Endodermal cell (in vitro differentiated cells): Measurements from ENCODE around the gene ZNF584. TPM values are rescaled to one million over a fixed set of nuclear protein-coding genes. Genes with fewer than 3 reads are reported as not detected.

ENCODE experiments used
- DNase-seq: peaks from one replicate; pipeline ENCODE4 v3.0.0-alpha.2; 2017
- H3K27ac ChIP-seq: 2 replicates; pipeline ENCODE4 v1.5.1; 2013; ENCODE audit warnings: mild to moderate bottlenecking, low read depth, low read length, moderate library complexity
- H3K27me3 ChIP-seq: 2 replicates; pipeline ENCODE4 v1.6.1; 2013; ENCODE audit warnings: mild to moderate bottlenecking, low read length, moderate library complexity; ENCODE audit not compliant: insufficient read depth, control insufficient read depth, poor library complexity, severe bottlenecking
- H3K36me3 ChIP-seq: 2 replicates; pipeline ENCODE4 v1.7.0; 2013; ENCODE audit warnings: mild to moderate bottlenecking, low read length, moderate library complexity; ENCODE audit not compliant: control insufficient read depth, insufficient read depth
- H3K4me1 ChIP-seq: one replicate; pipeline ENCODE4 v1.7.0; 2013; ENCODE audit warnings: low read length; ENCODE audit not compliant: control insufficient read depth, insufficient read depth
- H3K4me3 ChIP-seq: 2 replicates; pipeline ENCODE4 v1.5.1; 2013; ENCODE audit warnings: mild to moderate bottlenecking, low read length, moderate library complexity
- H3K9ac ChIP-seq: 2 replicates; pipeline ENCODE4 v1.6.1; 2013; ENCODE audit warnings: mild to moderate bottlenecking, low read length, moderate library complexity; ENCODE audit not compliant: poor library complexity, severe bottlenecking; ENCODE audit errors: extremely low read depth
- H3K9me3 ChIP-seq: 2 replicates; pipeline ENCODE4 v1.6.1; 2013; ENCODE audit warnings: mild to moderate bottlenecking, low read length, moderate library complexity; ENCODE audit not compliant: control insufficient read depth
- H3K27ac Mint-ChIP-seq: 2 replicates; pipeline ENCODE4 v1.8.0; 2020; ENCODE audit warnings: mixed read lengths
- H3K27me3 Mint-ChIP-seq: 2 replicates; pipeline ENCODE4 v1.8.0; 2021; ENCODE audit warnings: mild to moderate bottlenecking, mixed read lengths; ENCODE audit not compliant: insufficient read depth
- H3K36me3 Mint-ChIP-seq: 2 replicates; pipeline ENCODE4 v1.8.0; 2020; ENCODE audit warnings: low read depth, mixed read lengths
- H3K4me1 Mint-ChIP-seq: 2 replicates; pipeline ENCODE4 v1.8.0; 2020; ENCODE audit warnings: mixed read lengths
- H3K4me3 Mint-ChIP-seq: 2 replicates; pipeline ENCODE4 v1.8.0; 2020; ENCODE audit warnings: mild to moderate bottlenecking, moderate library complexity, mixed read lengths
- H3K9me3 Mint-ChIP-seq: 2 replicates; pipeline ENCODE4 v1.8.0; 2020; ENCODE audit warnings: mild to moderate bottlenecking, mixed read lengths
- CTCF ChIP-seq: fragments of 200-600 bp; sonication (generic); conservative IDR thresholded peaks from 2 replicates; pipeline ENCODE4 v1.5.0; 2021; ENCODE audit warnings: antibody characterized with exemption, mild to moderate bottlenecking
- WGBS, 2 experiments: methylation state at CpG; one replicate each; pipeline versions ENCODE4 v1.1.5 to v1.1.7; 2013; ENCODE audit warnings: missing lambda C conversion rate in 2 of 2, mixed read lengths in 1 of 2; ENCODE audit not compliant: insufficient coverage in 1 of 2, insufficient read length in 1 of 2; 5-methylcytosine and 5-hydroxymethylcytosine counted together
- total RNA-seq, 2 donors: library from RNA; stranded (reverse); fragmentation: NEBNext Ultra II Directional in 1 of 2; extraction: Animal tissue kit (Norgen Biotek cat#: 25700) in 1 of 2; gene quantifications; 2 replicates in 1 of 2; 3 replicates in 1 of 2; pipeline ENCODE4 v1.2.1, GENCODE V29; 2021

ZNF584 gene
- total RNA-seq, 2 donors from 2014 or later, result 10.3 to 14.8 TPM

GRCh38 chr19:58406818-58407657 lies 1.4 kb upstream of the ZNF584 start:
- Histone ChIP-seq H3K36me3 (no peaks in the 10 kb centered on the region), H3K27me3 (no peaks in the 10 kb centered on the region), H3K9me3 (no peaks in the 10 kb centered on the region), H3K4me1 (no peaks in the 10 kb centered on the region), H3K4me3 (peak overlapping the region; percentile 95), H3K9ac (peak overlapping the region; percentile 86), H3K27ac (no peak overlapping the region)
- peak overlapping the region; percentile 93 for H3K27ac Mint-ChIP-seq
- peaks cover 8% of the 10 kb centered on the region for H3K27me3 Mint-ChIP-seq
- peaks cover 7% of the 10 kb centered on the region for H3K9me3 Mint-ChIP-seq
- peaks cover 6% of the 10 kb centered on the region for H3K36me3 Mint-ChIP-seq
- 89 to 99% methylated on average over 8 to 10 of the region's 10 CpGs for WGBS, 2 experiments
- peak; percentile 70 for DNase-seq
- H3K4me3 Mint-ChIP-seq, result peak overlapping the region; percentile 77
- TF ChIP-seq CTCF, result peak; percentile 74
- H3K4me1 Mint-ChIP-seq, result peaks cover 17% of the 10 kb centered on the region

- peak overlapping the region; percentile 86 for H3K9ac ChIP-seq
- no peaks in the 10 kb centered on the region for H3K36me3 ChIP-seq
- Mint-ChIP-seq H3K4me3 (peak overlapping the region; percentile 77), H3K27me3 (peaks cover 8% of the 10 kb centered on the region), H3K36me3 (peaks cover 10% of the 10 kb centered on the region), H3K9me3 (peaks cover 7% of the 10 kb centered on the region), H3K4me1 (peaks cover 17% of the 10 kb centered on the region), H3K27ac (peak overlapping the region; percentile 93)
- H3K27ac ChIP-seq, result peak overlapping the region; percentile 44
- 21 to 26% methylated on average over 14 to 22 of the region's 22 CpGs for WGBS, 2 experiments
- H3K9me3 ChIP-seq, result no peaks in the 10 kb centered on the region
- TF ChIP-seq CTCF, result no peak
- no peaks in the 10 kb centered on the region for H3K4me1 ChIP-seq
- no peaks in the 10 kb centered on the region for H3K27me3 ChIP-seq
- peak overlapping the region; percentile 95 for H3K4me3 ChIP-seq
- DNase-seq, result peak; percentile 69
Observed at GRCh38 chr19:58407658-58408151, 744 bp upstream of the ZNF584 start.

- no peaks in the 10 kb centered on the region for H3K36me3 ChIP-seq
- peak overlapping the region; percentile 95 for H3K4me3 ChIP-seq
- H3K9me3 ChIP-seq, result no peaks in the 10 kb centered on the region
- H3K27ac ChIP-seq, result no peak overlapping the region
- Mint-ChIP-seq H3K9me3 (peaks cover 7% of the 10 kb centered on the region), H3K4me1 (peaks cover 17% of the 10 kb centered on the region), H3K27ac (no peak overlapping the region), H3K27me3 (peaks cover 8% of the 10 kb centered on the region), H3K36me3 (peaks cover 11% of the 10 kb centered on the region), H3K4me3 (peak overlapping the region; percentile 77)
- no peaks in the 10 kb centered on the region for H3K27me3 ChIP-seq
- 17 to 20% methylated on average over 22 to 34 of the region's 34 CpGs for WGBS, 2 experiments
- no peak for TF ChIP-seq CTCF
- peak; percentile 65 for DNase-seq
- peak overlapping the region; percentile 86 for H3K9ac ChIP-seq
- H3K4me1 ChIP-seq, result no peaks in the 10 kb centered on the region
Observed at GRCh38 chr19:58409010-58409790, 751 bp downstream of the ZNF584 start.
